Upper lobe of left lung (tissue), 4 donors: Measurements from ENCODE around the gene GAK.

Experiments used
- EP300 ChIP-seq, 4 donors: sonication (generic); formaldehyde crosslinking; IDR thresholded peaks; one replicate each; pipeline ENCODE4 v1.5.1; 2017; ENCODE audit warnings: antibody characterized with exemption in 4 of 4, control low read depth in 2 of 4
- POLR2A ChIP-seq, 4 donors: fragments of 450-650 bp; IDR thresholded peaks; one replicate each; pipeline ENCODE4 v1.5.1; 2016 to 2017; ENCODE audit warnings: antibody characterized with exemption in 4 of 4, mild to moderate bottlenecking in 2 of 4
- POLR2AphosphoS5 ChIP-seq, 2 donors: sonication (generic); formaldehyde crosslinking; IDR thresholded peaks; one replicate each; pipeline ENCODE4 v1.5.1; 2017; ENCODE audit warnings: antibody characterized with exemption in 2 of 2
- TF ChIP-seq, protein P1 (sequence below), 6 experiments: fragments of 450-650 bp in 4 of 6; fragments of 200-600 bp in 2 of 6; sonication (generic) in 2 of 6; IDR thresholded peaks; one replicate each; pipeline ENCODE4 v1.5.1; 2016 to 2019; ENCODE audit warnings: antibody characterized with exemption in 6 of 6

- TF ChIP-seq POLR2A (IDR thresholded peaks at IDR 0.05) = no peak
- TF ChIP-seq, protein P1, sequence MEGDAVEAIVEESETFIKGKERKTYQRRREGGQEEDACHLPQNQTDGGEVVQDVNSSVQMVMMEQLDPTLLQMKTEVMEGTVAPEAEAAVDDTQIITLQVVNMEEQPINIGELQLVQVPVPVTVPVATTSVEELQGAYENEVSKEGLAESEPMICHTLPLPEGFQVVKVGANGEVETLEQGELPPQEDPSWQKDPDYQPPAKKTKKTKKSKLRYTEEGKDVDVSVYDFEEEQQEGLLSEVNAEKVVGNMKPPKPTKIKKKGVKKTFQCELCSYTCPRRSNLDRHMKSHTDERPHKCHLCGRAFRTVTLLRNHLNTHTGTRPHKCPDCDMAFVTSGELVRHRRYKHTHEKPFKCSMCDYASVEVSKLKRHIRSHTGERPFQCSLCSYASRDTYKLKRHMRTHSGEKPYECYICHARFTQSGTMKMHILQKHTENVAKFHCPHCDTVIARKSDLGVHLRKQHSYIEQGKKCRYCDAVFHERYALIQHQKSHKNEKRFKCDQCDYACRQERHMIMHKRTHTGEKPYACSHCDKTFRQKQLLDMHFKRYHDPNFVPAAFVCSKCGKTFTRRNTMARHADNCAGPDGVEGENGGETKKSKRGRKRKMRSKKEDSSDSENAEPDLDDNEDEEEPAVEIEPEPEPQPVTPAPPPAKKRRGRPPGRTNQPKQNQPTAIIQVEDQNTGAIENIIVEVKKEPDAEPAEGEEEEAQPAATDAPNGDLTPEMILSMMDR (IDR thresholded peaks at IDR 0.05) = no peak
- no peak for TF ChIP-seq POLR2AphosphoS5 (IDR thresholded peaks at IDR 0.05)
- TF ChIP-seq EP300 (IDR thresholded peaks at IDR 0.05) = no peak
Measured at GRCh38 chr4:896630-897029, 35.5 kb downstream of the GAK start.
